ENCODE results near the gene TTC17.
"Not testable (repeated sequence)": the region's sequence is repeated elsewhere in the genome, so short reads cannot be mapped to it uniquely, and the experiment has no call there.

The TTC17 gene

GRCh38 chr11:43358801-43359421, at the start of gene TTC17:
TTC17 (plus strand) TSS chr11:43358920; CDS start chr11:43358955, 35 bp downstream.
- DNase-seq, result peak; percentile 94

GRCh38 chr11:43311791-43312607, 46.7 kb upstream of the TTC17 start, which contains the start of gene API5:
API5 (plus strand) TSS chr11:43311996; CDS start chr11:43312128, 132 bp downstream.
- DNase-seq, result peak; percentile 92

- DNase-seq, result no peak
Observed at GRCh38 chr11:43315966-43316365, 42.8 kb upstream of the TTC17 start.

GRCh38 chr11:43316451-43316850, 42.3 kb upstream of the TTC17 start:
- no peak for DNase-seq

- DNase-seq, result no peak
Observed at GRCh38 chr11:43327987-43328386, 30.7 kb upstream of the TTC17 start.

GRCh38 chr11:43328482-43328881, 30.2 kb upstream of the TTC17 start:
- no peak for DNase-seq

GRCh38 chr11:43341159-43341558, 17.6 kb upstream of the TTC17 start:
- DNase-seq, result no peak

GRCh38 chr11:43351426-43351825, 7.3 kb upstream of the TTC17 start:
- DNase-seq, result not testable (repeated sequence)

- DNase-seq, result no peak
Observed at GRCh38 chr11:43354311-43354710, 4.4 kb upstream of the TTC17 start.

GRCh38 chr11:43356336-43356735, 2.4 kb upstream of the TTC17 start:
- DNase-seq, result no peak

- no peak for DNase-seq
Observed at GRCh38 chr11:43358279-43358800, 380 bp upstream of the TTC17 start.

- DNase-seq, result no peak
Observed at GRCh38 chr11:43359422-43359818, 700 bp downstream of the TTC17 start.

GRCh38 chr11:43360361-43361032, 1.8 kb downstream of the TTC17 start:
- DNase-seq, result no peak

GRCh38 chr11:43366677-43367076, 8.0 kb downstream of the TTC17 start:
- DNase-seq, result no peak

GRCh38 chr11:43367382-43368178, 8.9 kb downstream of the TTC17 start:
- no peak for DNase-seq

- no peak for DNase-seq
Observed at GRCh38 chr11:43376065-43376464, 17.3 kb downstream of the TTC17 start.

GRCh38 chr11:43376594-43376993, 17.9 kb downstream of the TTC17 start:
- no peak for DNase-seq

GRCh38 chr11:43377389-43377788, 18.7 kb downstream of the TTC17 start:
- no peak for DNase-seq

GRCh38 chr11:43378897-43379296, 20.2 kb downstream of the TTC17 start:
- no peak for DNase-seq

- no peak for DNase-seq
Observed at GRCh38 chr11:43381802-43382201, 23.1 kb downstream of the TTC17 start.

GRCh38 chr11:43382614-43383013, 23.9 kb downstream of the TTC17 start:
- DNase-seq, result no peak

- no peak for DNase-seq
Observed at GRCh38 chr11:43384393-43384792, 25.7 kb downstream of the TTC17 start.

- DNase-seq, result no peak
Observed at GRCh38 chr11:43392713-43393112, 34.0 kb downstream of the TTC17 start.
